ENCODE results near the gene PRSS56. TPM values are rescaled to one million over a fixed set of nuclear protein-coding genes. Genes with fewer than 3 reads are reported as not detected.

Gene PRSS56
- total RNA-seq, 2 donors from 2014 or later: not detected

DNA sequence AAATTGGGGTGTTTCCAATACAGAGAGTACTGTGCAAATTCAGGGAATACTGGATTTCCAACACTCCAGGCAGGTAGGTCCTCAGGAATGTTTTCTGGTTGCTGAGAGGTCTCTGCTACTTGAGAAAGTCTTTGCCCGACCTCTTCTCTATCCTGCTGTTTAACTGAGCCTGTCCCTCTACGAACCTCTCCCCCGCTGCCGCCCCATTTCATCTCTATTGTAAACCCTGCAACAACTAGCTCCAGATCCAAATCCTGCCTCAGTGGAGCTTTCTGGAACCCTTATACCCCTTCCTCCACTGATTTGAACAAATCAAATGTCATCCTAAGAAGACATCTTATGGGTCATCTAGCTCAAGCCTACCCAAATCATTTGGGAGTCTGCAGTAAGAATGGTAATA is 31.6 kb downstream of the PRSS56 start:
- no peak for DNase-seq
- H3K9ac ChIP-seq (ENCODE audit: extremely low read depth, low read length, poor library complexity, severe bottlenecking): peak overlapping the region; percentile 96
- WGBS, 2 experiments (ENCODE audit: insufficient coverage in 1 of 2, insufficient read length in 1 of 2): 88% methylated on average over 4 of the region's 4 CpGs; no CpG with 5 or more reads in 1 of the 2 experiments
- Mint-ChIP-seq H3K4me1 (peaks cover 13% of the 10 kb centered on the region), H3K9me3 (peaks cover 13% of the 10 kb centered on the region), H3K27me3 (ENCODE audit: insufficient read depth) (no peaks in the 10 kb centered on the region), H3K27ac (peak overlapping the region; percentile 98), H3K36me3 (ENCODE audit: low read depth) (peaks cover 43% of the 10 kb centered on the region), H3K4me3 (peak overlapping the region; percentile 88)
- no peaks in the 10 kb centered on the region for H3K27me3 ChIP-seq (ENCODE audit: control insufficient read depth, insufficient read depth, low read length, poor library complexity, severe bottlenecking)
- peak overlapping the region; percentile 89 for H3K4me3 ChIP-seq (ENCODE audit: low read length)
- peaks cover 49% of the 10 kb centered on the region for H3K36me3 ChIP-seq (ENCODE audit: control insufficient read depth, insufficient read depth, low read length)
- no peaks in the 10 kb centered on the region for H3K4me1 ChIP-seq (ENCODE audit: control insufficient read depth, insufficient read depth, low read length)
- H3K27ac ChIP-seq (ENCODE audit: low read depth, low read length): no peak overlapping the region
- TF ChIP-seq, protein P1, sequence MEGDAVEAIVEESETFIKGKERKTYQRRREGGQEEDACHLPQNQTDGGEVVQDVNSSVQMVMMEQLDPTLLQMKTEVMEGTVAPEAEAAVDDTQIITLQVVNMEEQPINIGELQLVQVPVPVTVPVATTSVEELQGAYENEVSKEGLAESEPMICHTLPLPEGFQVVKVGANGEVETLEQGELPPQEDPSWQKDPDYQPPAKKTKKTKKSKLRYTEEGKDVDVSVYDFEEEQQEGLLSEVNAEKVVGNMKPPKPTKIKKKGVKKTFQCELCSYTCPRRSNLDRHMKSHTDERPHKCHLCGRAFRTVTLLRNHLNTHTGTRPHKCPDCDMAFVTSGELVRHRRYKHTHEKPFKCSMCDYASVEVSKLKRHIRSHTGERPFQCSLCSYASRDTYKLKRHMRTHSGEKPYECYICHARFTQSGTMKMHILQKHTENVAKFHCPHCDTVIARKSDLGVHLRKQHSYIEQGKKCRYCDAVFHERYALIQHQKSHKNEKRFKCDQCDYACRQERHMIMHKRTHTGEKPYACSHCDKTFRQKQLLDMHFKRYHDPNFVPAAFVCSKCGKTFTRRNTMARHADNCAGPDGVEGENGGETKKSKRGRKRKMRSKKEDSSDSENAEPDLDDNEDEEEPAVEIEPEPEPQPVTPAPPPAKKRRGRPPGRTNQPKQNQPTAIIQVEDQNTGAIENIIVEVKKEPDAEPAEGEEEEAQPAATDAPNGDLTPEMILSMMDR (conservative IDR thresholded peaks at IDR 0.05): no peak
- H3K9me3 ChIP-seq (ENCODE audit: control insufficient read depth, low read length): peaks cover 14% of the 10 kb centered on the region

DNA sequence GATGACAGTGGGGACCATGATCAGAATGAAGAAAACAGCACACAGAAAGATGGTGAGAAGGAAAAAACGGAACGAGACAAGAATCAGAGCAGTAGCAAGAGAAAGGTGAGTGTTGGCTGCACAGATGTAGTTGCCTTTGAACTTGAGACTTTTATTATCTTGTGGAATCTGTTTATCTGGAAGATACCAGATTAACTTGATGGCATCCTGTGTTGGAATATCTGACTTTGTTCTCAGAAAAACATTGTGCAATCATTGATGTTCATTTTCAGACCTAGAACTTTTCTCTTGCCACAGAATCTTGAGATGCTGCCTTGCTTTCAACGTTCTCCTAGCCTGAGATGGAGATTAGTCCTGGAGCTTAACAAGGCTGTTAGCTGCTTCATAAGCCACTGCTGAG is 36.2 kb downstream of the PRSS56 start:
- no peak overlapping the region for H3K27ac ChIP-seq (ENCODE audit: low read depth, low read length)
- no peaks in the 10 kb centered on the region for H3K27me3 ChIP-seq (ENCODE audit: control insufficient read depth, insufficient read depth, low read length, poor library complexity, severe bottlenecking)
- H3K9me3 ChIP-seq (ENCODE audit: control insufficient read depth, low read length): no peaks in the 10 kb centered on the region
- TF ChIP-seq, protein P1 (conservative IDR thresholded peaks at IDR 0.05): no peak
- WGBS, 2 experiments (ENCODE audit: insufficient coverage in 1 of 2, insufficient read length in 1 of 2): 89 to 91% methylated on average over 3 of the region's 3 CpGs
- Mint-ChIP-seq H3K27me3 (ENCODE audit: insufficient read depth) (no peaks in the 10 kb centered on the region), H3K4me3 (no peak overlapping the region), H3K36me3 (ENCODE audit: low read depth) (peaks cover 53% of the 10 kb centered on the region), H3K27ac (no peak overlapping the region), H3K4me1 (peaks cover 4% of the 10 kb centered on the region), H3K9me3 (no peaks in the 10 kb centered on the region)
- H3K36me3 ChIP-seq (ENCODE audit: control insufficient read depth, insufficient read depth, low read length): peaks cover 68% of the 10 kb centered on the region
- DNase-seq: no peak
- H3K4me1 ChIP-seq (ENCODE audit: control insufficient read depth, insufficient read depth, low read length): no peaks in the 10 kb centered on the region
- no peak overlapping the region for H3K9ac ChIP-seq (ENCODE audit: extremely low read depth, low read length, poor library complexity, severe bottlenecking)
- H3K4me3 ChIP-seq (ENCODE audit: low read length): no peak overlapping the region

- Mint-ChIP-seq H3K9me3 (no peaks in the 10 kb centered on the region), H3K4me1 (no peaks in the 10 kb centered on the region), H3K36me3 (ENCODE audit: low read depth) (peaks cover 85% of the 10 kb centered on the region), H3K27ac (no peak overlapping the region), H3K4me3 (no peak overlapping the region), H3K27me3 (ENCODE audit: insufficient read depth) (no peaks in the 10 kb centered on the region)
- H3K9me3 ChIP-seq (ENCODE audit: control insufficient read depth, low read length): no peaks in the 10 kb centered on the region
- H3K36me3 ChIP-seq (ENCODE audit: control insufficient read depth, insufficient read depth, low read length): peaks cover 89% of the 10 kb centered on the region
- no peak overlapping the region for H3K27ac ChIP-seq (ENCODE audit: low read depth, low read length)
- TF ChIP-seq, protein P1 (conservative IDR thresholded peaks at IDR 0.05): no peak
- no peak overlapping the region for H3K4me3 ChIP-seq (ENCODE audit: low read length)
- DNase-seq: no peak
- H3K27me3 ChIP-seq (ENCODE audit: control insufficient read depth, insufficient read depth, low read length, poor library complexity, severe bottlenecking): no peaks in the 10 kb centered on the region
- H3K9ac ChIP-seq (ENCODE audit: extremely low read depth, low read length, poor library complexity, severe bottlenecking): no peak overlapping the region
- no peaks in the 10 kb centered on the region for H3K4me1 ChIP-seq (ENCODE audit: control insufficient read depth, insufficient read depth, low read length)
- WGBS, 2 experiments (ENCODE audit: insufficient coverage in 1 of 2, insufficient read length in 1 of 2): 94 to 99% methylated on average over 6 to 7 of the region's 8 CpGs
Measured at GRCh38 chr2:232562515-232563151, 42.4 kb downstream of the PRSS56 start.
